Body of pancreas (tissue), 4 donors: Measurements from ENCODE around the gene IL20RA. TPM values are rescaled to one million over a fixed set of nuclear protein-coding genes. Genes with fewer than 3 reads are reported as not detected.

Experiments
- ATAC-seq: fragments of 150-250 bp; one replicate; pipeline ENCODE4 v1.9.1; 2016
- DNase-seq, 4 donors: peaks; one replicate each; pipeline ENCODE4 v3.0.0-alpha.2; 2019
- H3K27ac ChIP-seq, 4 donors: fragments of 200-600 bp; sonication (generic); 1 replicate in 3 of 4; 2 replicates in 1 of 4; pipeline versions ENCODE4 v1.5.1 to v1.6.1; 2016 to 2019; ENCODE audit warnings: mild to moderate bottlenecking in 1 of 4, mixed read lengths in 1 of 4, moderate library complexity in 1 of 4
- H3K27me3 ChIP-seq, 2 donors: fragments of 200-600 bp; sonication (generic); one replicate each; pipeline ENCODE4 v1.6.0; 2016; ENCODE audit warnings: mild to moderate bottlenecking in 1 of 2
- H3K36me3 ChIP-seq, 2 donors: fragments of 200-600 bp; sonication (generic); replicated peaks in 1 of 2; 2 replicates each; pipeline ENCODE4 v1.5.1; 2016; ENCODE audit warnings: low read depth in 2 of 2; ENCODE audit not compliant: insufficient read depth in 1 of 2
- H3K4me1 ChIP-seq: fragments of 200-600 bp; sonication (generic); one replicate; pipeline ENCODE4 v1.6.0; 2016
- H3K4me3 ChIP-seq, 2 donors: fragments of 200-600 bp; sonication (generic); 1 replicate in 1 of 2; 2 replicates in 1 of 2; pipeline ENCODE4 v1.5.1; 2016 to 2019
- H3K9me3 ChIP-seq, 3 donors: fragments of 200-600 bp; sonication (generic); 1 replicate in 2 of 3; 2 replicates in 1 of 3; pipeline ENCODE4 v1.5.1; 2016
- POLR2A ChIP-seq, 3 donors: fragments of 450-650 bp; IDR thresholded peaks; one replicate each; pipeline ENCODE4 v1.6.1; 2016; ENCODE audit warnings: antibody characterized with exemption in 3 of 3, mild to moderate bottlenecking in 2 of 3
- WGBS, 2 donors: methylation state at CpG; one replicate each; pipeline ENCODE4 v1.1.5; 2017; 5-methylcytosine and 5-hydroxymethylcytosine counted together
- intact Hi-C: fragments of 100-400 bp; cut with DNase I; formaldehyde crosslinking; loops from one replicate; pipeline ENCODE4 v1.15.1; 2023
- total RNA-seq, 2 donors: library from RNA; depleted of rRNA; stranded (reverse); fragments of >200 nt; gene quantifications; one replicate each; pipeline ENCODE4 v1.1.0, GENCODE V29; 2016
- TF ChIP-seq, protein P1 (sequence below), 7 experiments: fragments of 450-650 bp in 4 of 7; fragments of 200-600 bp in 3 of 7; sonication (generic) in 3 of 7; IDR thresholded peaks; one replicate each; pipeline ENCODE4 v1.5.1; 2016 to 2019; ENCODE audit warnings: antibody characterized with exemption in 7 of 7

Gene IL20RA
- total RNA-seq, 2 donors from 2014 or later = 12.7 to 23.7 TPM

- no peak for TF ChIP-seq POLR2A (IDR thresholded peaks at IDR 0.05)
- TF ChIP-seq, protein P1, sequence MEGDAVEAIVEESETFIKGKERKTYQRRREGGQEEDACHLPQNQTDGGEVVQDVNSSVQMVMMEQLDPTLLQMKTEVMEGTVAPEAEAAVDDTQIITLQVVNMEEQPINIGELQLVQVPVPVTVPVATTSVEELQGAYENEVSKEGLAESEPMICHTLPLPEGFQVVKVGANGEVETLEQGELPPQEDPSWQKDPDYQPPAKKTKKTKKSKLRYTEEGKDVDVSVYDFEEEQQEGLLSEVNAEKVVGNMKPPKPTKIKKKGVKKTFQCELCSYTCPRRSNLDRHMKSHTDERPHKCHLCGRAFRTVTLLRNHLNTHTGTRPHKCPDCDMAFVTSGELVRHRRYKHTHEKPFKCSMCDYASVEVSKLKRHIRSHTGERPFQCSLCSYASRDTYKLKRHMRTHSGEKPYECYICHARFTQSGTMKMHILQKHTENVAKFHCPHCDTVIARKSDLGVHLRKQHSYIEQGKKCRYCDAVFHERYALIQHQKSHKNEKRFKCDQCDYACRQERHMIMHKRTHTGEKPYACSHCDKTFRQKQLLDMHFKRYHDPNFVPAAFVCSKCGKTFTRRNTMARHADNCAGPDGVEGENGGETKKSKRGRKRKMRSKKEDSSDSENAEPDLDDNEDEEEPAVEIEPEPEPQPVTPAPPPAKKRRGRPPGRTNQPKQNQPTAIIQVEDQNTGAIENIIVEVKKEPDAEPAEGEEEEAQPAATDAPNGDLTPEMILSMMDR (IDR thresholded peaks at IDR 0.05) = no peak
- no peaks in the 10 kb centered on the region for H3K27me3 ChIP-seq
- no peaks in the 10 kb centered on the region for H3K9me3 ChIP-seq
- no peaks in the 10 kb centered on the region for H3K36me3 ChIP-seq
- DNase-seq (no peak), ATAC-seq (no peak)
- H3K4me3 ChIP-seq = no peak overlapping the region
- 83 to 89% methylated on average over 6 of the region's 6 CpGs for WGBS, 2 donors
- H3K4me1 ChIP-seq = no peaks in the 10 kb centered on the region
- intact Hi-C loops = no loop called here
- no peak overlapping the region for H3K27ac ChIP-seq
Measured at GRCh38 chr6:137005073-137005472, 39.7 kb downstream of the IL20RA start.

DNA sequence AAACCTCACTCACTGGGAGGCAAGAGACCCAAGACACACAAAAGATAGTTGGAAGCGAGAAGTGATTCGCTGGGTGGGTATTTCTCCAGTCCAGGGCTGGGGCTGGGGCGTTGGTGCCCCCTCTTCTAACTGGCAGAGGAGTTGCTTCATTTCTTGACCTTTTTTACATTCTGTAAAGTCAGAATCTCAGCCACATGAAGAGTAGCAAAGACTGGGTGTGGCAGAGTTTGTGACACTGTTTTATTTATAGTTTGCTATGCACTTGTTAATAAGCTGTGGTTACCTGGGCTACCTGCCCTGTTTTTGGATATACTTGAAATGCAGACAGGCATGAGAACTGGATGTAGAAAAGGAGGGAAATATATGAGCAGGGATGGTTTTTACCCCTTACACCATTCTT, 42.3 kb downstream of the IL20RA start:
- no peaks in the 10 kb centered on the region for H3K9me3 ChIP-seq
- H3K4me1 ChIP-seq = no peaks in the 10 kb centered on the region
- no peak overlapping the region for H3K4me3 ChIP-seq
- no peaks in the 10 kb centered on the region for H3K36me3 ChIP-seq
- intact Hi-C loops = no loop called here
- no peak for DNase-seq
- 50 to 85% methylated on average over 3 of the region's 3 CpGs for WGBS, 2 donors
- H3K27me3 ChIP-seq = no peaks in the 10 kb centered on the region
- no peak for ATAC-seq
- TF ChIP-seq, protein P1 (IDR thresholded peaks at IDR 0.05) = no peak
- TF ChIP-seq POLR2A (IDR thresholded peaks at IDR 0.05) = no peak
- no peak overlapping the region for H3K27ac ChIP-seq

DNA sequence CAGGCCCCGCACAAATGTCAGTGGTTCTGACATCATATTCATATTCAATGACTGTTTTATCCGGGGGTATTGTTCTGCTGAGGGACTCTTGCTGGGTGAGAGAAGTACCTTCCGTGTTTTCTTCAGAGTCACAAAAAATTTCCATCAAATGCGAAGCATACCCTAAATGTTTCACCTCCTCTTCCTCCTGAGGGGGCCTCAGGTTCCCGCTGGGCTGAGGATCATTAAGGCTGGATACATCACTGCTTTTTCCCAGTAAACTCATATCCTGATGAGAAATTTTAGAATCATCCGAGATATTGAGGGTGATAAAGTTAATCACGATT, 42.8 kb downstream of the IL20RA start:
- DNase-seq = no peak
- 71 to 76% methylated on average over 7 of the region's 7 CpGs for WGBS, 2 donors
- no peaks in the 10 kb centered on the region for H3K27me3 ChIP-seq
- H3K4me3 ChIP-seq = no peak overlapping the region
- ATAC-seq = no peak
- H3K9me3 ChIP-seq = no peaks in the 10 kb centered on the region
- H3K4me1 ChIP-seq = no peaks in the 10 kb centered on the region
- intact Hi-C loops = no loop called here
- H3K27ac ChIP-seq = no peak overlapping the region
- TF ChIP-seq, protein P1 (IDR thresholded peaks at IDR 0.05) = no peak
- TF ChIP-seq POLR2A (IDR thresholded peaks at IDR 0.05) = no peak
- no peaks in the 10 kb centered on the region for H3K36me3 ChIP-seq

- Histone ChIP-seq H3K4me3 (no peak overlapping the region), H3K4me1 (no peaks in the 10 kb centered on the region), H3K27me3 (no peaks in the 10 kb centered on the region), H3K9me3 (no peaks in the 10 kb centered on the region), H3K36me3 (no peaks in the 10 kb centered on the region), H3K27ac (peak overlapping the region in 1 of 4 donors; percentile 41)
- WGBS, 2 donors = 72 to 76% methylated on average over 12 to 17 of the region's 17 CpGs
- peak; percentile 30 for ATAC-seq
- TF ChIP-seq, protein P1 (IDR thresholded peaks at IDR 0.05) = no peak
- TF ChIP-seq POLR2A (IDR thresholded peaks at IDR 0.05) = no peak
- intact Hi-C loops = no loop called here
- DNase-seq = no peak
Measured at GRCh38 chr6:137001299-137001976, 43.3 kb downstream of the IL20RA start.

DNA sequence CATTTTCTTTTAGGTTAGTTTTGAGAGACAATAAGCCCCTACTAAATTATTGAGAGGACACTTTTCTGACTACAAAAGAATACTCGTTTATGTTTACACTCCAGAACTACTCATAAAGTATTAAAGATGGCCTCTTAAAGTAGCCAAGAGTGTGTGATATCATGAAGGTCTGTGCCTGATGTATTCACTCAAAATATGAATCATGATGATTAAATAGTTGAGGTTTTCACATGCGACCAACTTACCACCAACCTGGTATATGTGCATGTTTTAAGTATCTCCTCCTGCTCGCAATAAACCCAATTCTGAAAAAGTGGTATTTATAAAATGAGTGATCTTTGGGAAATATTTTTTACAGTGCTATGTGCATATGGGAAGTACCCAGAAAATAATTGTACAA, 43.9 kb downstream of the IL20RA start:
- TF ChIP-seq POLR2A (IDR thresholded peaks at IDR 0.05) = no peak
- TF ChIP-seq, protein P1 (IDR thresholded peaks at IDR 0.05) = no peak
- H3K4me1 ChIP-seq = peaks cover 3% of the 10 kb centered on the region
- DNase-seq = no peak
- no peaks in the 10 kb centered on the region for H3K27me3 ChIP-seq
- intact Hi-C loops = no loop called here
- no peaks in the 10 kb centered on the region for H3K9me3 ChIP-seq
- 49 to 51% methylated on average over 3 of the region's 3 CpGs for WGBS, 2 donors
- no peak overlapping the region for H3K27ac ChIP-seq
- no peak for ATAC-seq
- no peaks in the 10 kb centered on the region for H3K36me3 ChIP-seq
- no peak overlapping the region for H3K4me3 ChIP-seq
